ENCODE data around the gene NEAT1. TPM values are rescaled to one million over a fixed set of nuclear protein-coding genes. Genes with fewer than 3 reads are reported as not detected.
A peak's percentile ranks its signal among the peaks of the same experiment; 100 is the strongest.

Gene NEAT1
- total and polyA plus RNA-seq, 9 of the 15 experiments (the other 6 are each of a cell fraction or from before 2014, with no cell fraction given): 20.1 to 389 (median 62.8) TPM

DNA sequence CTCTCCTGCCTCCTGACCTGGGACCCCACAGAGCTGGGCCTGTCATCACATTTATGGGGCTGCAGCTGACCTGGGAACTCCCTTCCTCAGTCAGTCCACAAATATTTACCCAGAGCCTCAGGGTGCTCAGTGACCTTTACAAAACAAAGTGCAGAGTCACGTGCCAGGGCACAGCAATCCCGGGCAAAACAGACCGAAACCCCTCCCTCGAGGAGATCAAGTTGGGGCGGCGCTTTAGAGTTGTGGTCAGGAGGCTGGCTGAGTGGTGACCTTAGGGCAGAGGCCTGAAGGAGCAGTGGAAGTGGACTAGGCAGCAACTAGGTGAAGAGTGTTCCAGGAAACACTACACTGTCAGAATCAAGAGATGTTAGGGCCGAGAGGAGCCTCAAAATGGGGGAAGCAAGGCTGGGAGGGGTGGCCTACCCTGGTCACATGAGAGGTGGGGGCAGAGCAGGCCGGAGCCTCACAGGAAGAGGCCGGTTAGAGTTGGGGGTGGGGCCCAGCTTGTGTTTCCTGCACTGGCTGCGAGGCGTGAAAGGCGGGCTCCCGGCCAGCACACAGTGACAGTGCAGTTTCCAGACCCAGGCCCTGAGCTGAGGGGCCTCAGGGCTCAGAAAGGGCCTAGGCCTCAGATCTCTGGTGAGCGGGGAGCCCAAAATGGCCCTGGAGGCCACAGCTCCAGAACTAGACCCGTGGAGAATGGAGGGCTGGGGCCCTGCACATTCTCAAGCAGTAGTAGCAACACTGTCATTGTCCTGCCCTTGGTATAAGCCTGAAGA, 3.7 kb upstream of the NEAT1 start:
- H3K79me2 ChIP-seq (ENCODE audit: control insufficient read depth, insufficient read depth, low read length): peaks cover 73% of the 10 kb centered on the region
- H3K27me3 ChIP-seq (ENCODE audit: control insufficient read depth in 2 of 2, insufficient read depth in 2 of 2, low read length in 2 of 2): no peaks in the 10 kb centered on the region
- H3K36me3 ChIP-seq (ENCODE audit: control insufficient read depth, insufficient read depth, low read length): peaks cover 12% of the 10 kb centered on the region
- POLR2A ChIA-PET: interaction anchor here (0.5 to 17.3 kb wide), 16 partner anchors 6 to 169 kb away, joined by 3 to 1349 read pairs (median 6); partner anchors contain the start of genes FRMD8, MALAT1, NEAT1 and SLC25A45
- H3K9ac ChIP-seq (ENCODE audit: insufficient read depth in 1 of 2, low read depth in 2 of 2, low read length in 2 of 2): peak overlapping the region; percentile 88 to 98
- H3K27ac ChIP-seq (ENCODE audit: extremely low read depth, low read depth, low read length): peak overlapping the region; percentile 98
- DNase-seq (ENCODE audit: extremely low read depth in 1 of 4, low spot score in 3 of 4): peak; percentile 85 to 99 (median 89)
- CTCF ChIA-PET (ENCODE audit: low intra/inter-chr PET ratio): interaction anchor here (0.5 kb wide), 1 partner anchor 87 kb away, joined by 3 read pairs; no protein-coding TSS in a partner anchor
- in situ Hi-C loops (cut with MboI) (loop anchor here (5.0 kb wide), 1 partner anchor 93 kb away; no protein-coding TSS in a partner anchor), intact Hi-C loops (cut with micrococcal nuclease) (no loop called here)
- WGBS (ENCODE audit: insufficient coverage, low coverage, missing lambda C conversion rate): under 1% methylated on average over 15 of the region's 15 CpGs
- BruUV-seq (replicated peaks): no TSS peak
- H3K4me2 ChIP-seq (ENCODE audit: insufficient read depth, low read length): peak overlapping the region; percentile 91
- no peaks in the 10 kb centered on the region for H3K9me1 ChIP-seq (ENCODE audit: control insufficient read depth, insufficient read depth, low read length)
- H3K4me1 ChIP-seq (replicated peaks in 1 of 2; ENCODE audit: control insufficient read depth in 2 of 2, insufficient read depth in 2 of 2, low read length in 2 of 2): peaks cover 51 to 75% of the 10 kb centered on the region in 2 experiments
- H4K20me1 ChIP-seq (replicated peaks; ENCODE audit: control insufficient read depth, insufficient read depth, low read length): peaks cover 12% of the 10 kb centered on the region
- peak; percentile 97 for FAIRE-seq
- H3K4me3 ChIP-seq: peak overlapping the region; percentile 43
- ATAC-seq: peak; percentile 57
- no peaks in the 10 kb centered on the region for H3K9me3 ChIP-seq (replicated peaks; ENCODE audit: control insufficient read depth, insufficient read depth, low read depth, low read length)
- peak overlapping the region; percentile 70 for H2AFZ ChIP-seq (ENCODE audit: low read depth, low read length)
- TF ChIP-seq CHD1 (IDR thresholded peaks at IDR 0.05; ENCODE audit: low read length) (peak; percentile 91), HMGN3 (IDR thresholded peaks at IDR 0.05; ENCODE audit: borderline replicate concordance, extremely low read depth, insufficient read length, low read depth, low read length) (peak; percentile 96), MTA1 (IDR thresholded peaks at IDR 0.05; ENCODE audit: borderline replicate concordance) (0 out of 2 replicates have a peak, but pooled peaks have one; percentile 25), PTBP1 (IDR thresholded peaks at IDR 0.05; ENCODE audit: low read depth, low read length) (no peak), KDM2B (CRISPR knock-in tag; IDR thresholded peaks at IDR 0.05) (no peak), ZNF57 (CRISPR knock-in tag; IDR thresholded peaks at IDR 0.05) (no peak), PHTF2 (CRISPR knock-in tag; IDR thresholded peaks at IDR 0.05) (no peak), IFI16 (CRISPR knock-in tag; IDR thresholded peaks at IDR 0.05) (no peak), SOX6 (IDR thresholded peaks at IDR 0.05) (peak; percentile 88), DIDO1 (tag; IDR thresholded peaks at IDR 0.05; ENCODE audit: low read depth) (peak; percentile 45; the same call in 1 of the 2 replicates), NCOA4 (IDR thresholded peaks at IDR 0.05; ENCODE audit: partially characterized antibody) (no peak), HDAC1 (IDR thresholded peaks at IDR 0.05) (peak in 1 of 2 experiments; percentile 64; a peak in 2 of 4 replicates), ZBTB17 (CRISPR knock-in tag; IDR thresholded peaks at IDR 0.05) (peak; percentile 47; the same call in 1 of the 2 replicates), SREBF1 (IDR thresholded peaks at IDR 0.05; ENCODE audit: borderline replicate concordance, low read depth, low read length) (no peak), DPF2 (IDR thresholded peaks at IDR 0.05) (peak; percentile 90), CEBPB (tag; IDR thresholded peaks at IDR 0.05) (no peak)
- TF ChIP-seq, protein P1, sequence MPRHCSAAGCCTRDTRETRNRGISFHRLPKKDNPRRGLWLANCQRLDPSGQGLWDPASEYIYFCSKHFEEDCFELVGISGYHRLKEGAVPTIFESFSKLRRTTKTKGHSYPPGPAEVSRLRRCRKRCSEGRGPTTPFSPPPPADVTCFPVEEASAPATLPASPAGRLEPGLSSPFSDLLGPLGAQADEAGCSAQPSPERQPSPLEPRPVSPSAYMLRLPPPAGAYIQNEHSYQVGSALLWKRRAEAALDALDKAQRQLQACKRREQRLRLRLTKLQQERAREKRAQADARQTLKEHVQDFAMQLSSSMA (CRISPR knock-in tag; IDR thresholded peaks at IDR 0.05): no peak
- TF ChIP-seq, protein P2, sequence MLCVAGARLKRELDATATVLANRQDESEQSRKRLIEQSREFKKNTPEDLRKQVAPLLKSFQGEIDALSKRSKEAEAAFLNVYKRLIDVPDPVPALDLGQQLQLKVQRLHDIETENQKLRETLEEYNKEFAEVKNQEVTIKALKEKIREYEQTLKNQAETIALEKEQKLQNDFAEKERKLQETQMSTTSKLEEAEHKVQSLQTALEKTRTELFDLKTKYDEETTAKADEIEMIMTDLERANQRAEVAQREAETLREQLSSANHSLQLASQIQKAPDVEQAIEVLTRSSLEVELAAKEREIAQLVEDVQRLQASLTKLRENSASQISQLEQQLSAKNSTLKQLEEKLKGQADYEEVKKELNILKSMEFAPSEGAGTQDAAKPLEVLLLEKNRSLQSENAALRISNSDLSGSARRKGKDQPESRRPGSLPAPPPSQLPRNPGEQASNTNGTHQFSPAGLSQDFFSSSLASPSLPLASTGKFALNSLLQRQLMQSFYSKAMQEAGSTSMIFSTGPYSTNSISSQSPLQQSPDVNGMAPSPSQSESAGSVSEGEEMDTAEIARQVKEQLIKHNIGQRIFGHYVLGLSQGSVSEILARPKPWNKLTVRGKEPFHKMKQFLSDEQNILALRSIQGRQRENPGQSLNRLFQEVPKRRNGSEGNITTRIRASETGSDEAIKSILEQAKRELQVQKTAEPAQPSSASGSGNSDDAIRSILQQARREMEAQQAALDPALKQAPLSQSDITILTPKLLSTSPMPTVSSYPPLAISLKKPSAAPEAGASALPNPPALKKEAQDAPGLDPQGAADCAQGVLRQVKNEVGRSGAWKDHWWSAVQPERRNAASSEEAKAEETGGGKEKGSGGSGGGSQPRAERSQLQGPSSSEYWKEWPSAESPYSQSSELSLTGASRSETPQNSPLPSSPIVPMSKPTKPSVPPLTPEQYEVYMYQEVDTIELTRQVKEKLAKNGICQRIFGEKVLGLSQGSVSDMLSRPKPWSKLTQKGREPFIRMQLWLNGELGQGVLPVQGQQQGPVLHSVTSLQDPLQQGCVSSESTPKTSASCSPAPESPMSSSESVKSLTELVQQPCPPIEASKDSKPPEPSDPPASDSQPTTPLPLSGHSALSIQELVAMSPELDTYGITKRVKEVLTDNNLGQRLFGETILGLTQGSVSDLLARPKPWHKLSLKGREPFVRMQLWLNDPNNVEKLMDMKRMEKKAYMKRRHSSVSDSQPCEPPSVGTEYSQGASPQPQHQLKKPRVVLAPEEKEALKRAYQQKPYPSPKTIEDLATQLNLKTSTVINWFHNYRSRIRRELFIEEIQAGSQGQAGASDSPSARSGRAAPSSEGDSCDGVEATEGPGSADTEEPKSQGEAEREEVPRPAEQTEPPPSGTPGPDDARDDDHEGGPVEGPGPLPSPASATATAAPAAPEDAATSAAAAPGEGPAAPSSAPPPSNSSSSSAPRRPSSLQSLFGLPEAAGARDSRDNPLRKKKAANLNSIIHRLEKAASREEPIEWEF (CRISPR knock-in tag; IDR thresholded peaks at IDR 0.05): peak; percentile 76; the same call in 1 of the 2 replicates

All from K562 (cell line).